Suprapubic skin (tissue), 4 donors: ENCODE data around the gene SEMA6C. TPM values are rescaled to one million over a fixed set of nuclear protein-coding genes. Genes with fewer than 3 reads are reported as not detected.
"Not testable (repeated sequence)": the region's sequence is repeated elsewhere in the genome, so short reads cannot be mapped to it uniquely, and the experiment has no call there.

Experiments
- DNase-seq, 2 donors: peaks; one replicate each; pipeline ENCODE4 v3.0.0-alpha.2; 2019; ENCODE audit warnings: low spot score in 2 of 2
- H3K27ac ChIP-seq: fragments of 200-600 bp; sonication (generic); one replicate; pipeline ENCODE4 v1.5.1; 2019
- H3K27me3 ChIP-seq: fragments of 200-600 bp; sonication (generic); one replicate; pipeline ENCODE4 v1.5.1; 2019
- H3K36me3 ChIP-seq: fragments of 200-600 bp; sonication (generic); one replicate; pipeline ENCODE4 v1.5.1; 2019
- H3K4me1 ChIP-seq: fragments of 200-600 bp; sonication (generic); one replicate; pipeline ENCODE4 v1.5.1; 2019
- H3K4me3 ChIP-seq: fragments of 200-600 bp; sonication (generic); one replicate; pipeline ENCODE4 v1.5.1; 2019; ENCODE audit warnings: mild to moderate bottlenecking
- H3K9me3 ChIP-seq: fragments of 200-600 bp; sonication (generic); one replicate; pipeline ENCODE4 v1.5.1; 2019
- EP300 ChIP-seq: sonication (generic); formaldehyde crosslinking; IDR thresholded peaks from one replicate; pipeline ENCODE4 v1.6.1; 2017; ENCODE audit warnings: antibody characterized with exemption
- POLR2A ChIP-seq, 2 donors: fragments of 450-650 bp; IDR thresholded peaks; one replicate each; pipeline ENCODE4 v1.6.1; 2017; ENCODE audit warnings: antibody characterized with exemption in 2 of 2, mild to moderate bottlenecking in 2 of 2, moderate library complexity in 2 of 2
- POLR2AphosphoS5 ChIP-seq, 3 donors: sonication (generic); formaldehyde crosslinking; IDR thresholded peaks; one replicate each; pipeline ENCODE4 v1.6.1; 2017; ENCODE audit warnings: antibody characterized with exemption in 3 of 3
- WGBS: methylation state at CpG from one replicate; pipeline ENCODE4 v1.1.5; 2018; 5-methylcytosine and 5-hydroxymethylcytosine counted together
- total RNA-seq, 4 donors: library from RNA; depleted of rRNA; stranded (reverse); fragments of >200 nt; gene quantifications; one replicate each; pipeline ENCODE4 v1.1.0, GENCODE V29; 2016
- TF ChIP-seq, protein P1 (sequence below), 2 donors: fragments of 200-600 bp in 1 of 2; fragments of 450-650 bp in 1 of 2; sonication (generic) in 1 of 2; IDR thresholded peaks; one replicate each; pipeline ENCODE4 v1.5.1; 2016 to 2019; ENCODE audit warnings: antibody characterized with exemption in 2 of 2, mild to moderate bottlenecking in 1 of 2, moderate library complexity in 1 of 2

Gene SEMA6C
- total RNA-seq, 4 donors from 2014 or later, result 5.5 to 19.0 (median 14.9) TPM

DNA sequence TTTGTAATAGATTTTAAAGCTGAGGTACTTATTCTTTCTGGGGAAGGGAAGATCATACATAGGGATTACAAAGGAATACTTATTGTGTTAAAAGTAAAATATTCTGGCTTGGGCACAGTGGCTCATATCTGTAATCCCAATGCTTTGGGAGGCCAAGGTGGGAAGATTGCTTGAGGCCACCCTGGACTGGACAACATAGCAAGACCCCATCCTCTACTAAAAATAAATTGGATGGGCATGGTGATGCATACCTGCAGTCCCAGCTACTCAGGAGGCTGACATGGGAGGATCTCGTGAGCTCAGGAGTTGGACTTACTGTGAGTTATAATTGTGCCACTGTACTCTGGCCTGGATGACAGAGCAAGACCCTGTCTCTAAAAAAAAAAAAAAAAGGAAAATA, 48.3 kb downstream of the SEMA6C start:
- TF ChIP-seq, protein P1, sequence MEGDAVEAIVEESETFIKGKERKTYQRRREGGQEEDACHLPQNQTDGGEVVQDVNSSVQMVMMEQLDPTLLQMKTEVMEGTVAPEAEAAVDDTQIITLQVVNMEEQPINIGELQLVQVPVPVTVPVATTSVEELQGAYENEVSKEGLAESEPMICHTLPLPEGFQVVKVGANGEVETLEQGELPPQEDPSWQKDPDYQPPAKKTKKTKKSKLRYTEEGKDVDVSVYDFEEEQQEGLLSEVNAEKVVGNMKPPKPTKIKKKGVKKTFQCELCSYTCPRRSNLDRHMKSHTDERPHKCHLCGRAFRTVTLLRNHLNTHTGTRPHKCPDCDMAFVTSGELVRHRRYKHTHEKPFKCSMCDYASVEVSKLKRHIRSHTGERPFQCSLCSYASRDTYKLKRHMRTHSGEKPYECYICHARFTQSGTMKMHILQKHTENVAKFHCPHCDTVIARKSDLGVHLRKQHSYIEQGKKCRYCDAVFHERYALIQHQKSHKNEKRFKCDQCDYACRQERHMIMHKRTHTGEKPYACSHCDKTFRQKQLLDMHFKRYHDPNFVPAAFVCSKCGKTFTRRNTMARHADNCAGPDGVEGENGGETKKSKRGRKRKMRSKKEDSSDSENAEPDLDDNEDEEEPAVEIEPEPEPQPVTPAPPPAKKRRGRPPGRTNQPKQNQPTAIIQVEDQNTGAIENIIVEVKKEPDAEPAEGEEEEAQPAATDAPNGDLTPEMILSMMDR (IDR thresholded peaks at IDR 0.05), result no peak
- TF ChIP-seq EP300, result no peak
- DNase-seq, result no peak
- 100% methylated on average over 1 of the region's 1 CpG for WGBS
- Histone ChIP-seq H3K9me3 (no peaks in the 10 kb centered on the region), H3K27ac (no peak overlapping the region), H3K36me3 (peaks cover 14% of the 10 kb centered on the region), H3K4me1 (no peaks in the 10 kb centered on the region), H3K27me3 (no peaks in the 10 kb centered on the region), H3K4me3 (no peak overlapping the region)

DNA sequence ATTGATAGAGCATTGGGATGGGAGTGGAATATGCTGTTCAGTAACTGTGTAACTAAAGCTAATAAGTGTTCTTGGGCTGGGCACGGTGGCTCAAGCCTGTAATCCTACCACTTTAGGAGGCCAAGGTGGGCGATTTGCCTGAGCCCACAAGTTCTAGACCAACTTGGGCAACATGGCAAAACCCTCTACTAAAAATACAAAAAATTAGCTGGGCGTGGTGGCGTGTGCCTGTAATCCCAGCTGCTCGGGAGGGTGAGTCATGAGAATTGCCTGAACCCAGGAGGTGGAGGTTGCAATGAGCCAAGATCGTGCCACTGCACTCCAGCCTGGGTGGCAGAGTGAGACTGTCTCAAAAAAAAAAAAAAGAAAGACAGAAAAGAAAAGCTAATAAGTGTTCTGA, 49.0 kb downstream of the SEMA6C start:
- WGBS, result 76% methylated on average over 6 of the region's 6 CpGs

DNA sequence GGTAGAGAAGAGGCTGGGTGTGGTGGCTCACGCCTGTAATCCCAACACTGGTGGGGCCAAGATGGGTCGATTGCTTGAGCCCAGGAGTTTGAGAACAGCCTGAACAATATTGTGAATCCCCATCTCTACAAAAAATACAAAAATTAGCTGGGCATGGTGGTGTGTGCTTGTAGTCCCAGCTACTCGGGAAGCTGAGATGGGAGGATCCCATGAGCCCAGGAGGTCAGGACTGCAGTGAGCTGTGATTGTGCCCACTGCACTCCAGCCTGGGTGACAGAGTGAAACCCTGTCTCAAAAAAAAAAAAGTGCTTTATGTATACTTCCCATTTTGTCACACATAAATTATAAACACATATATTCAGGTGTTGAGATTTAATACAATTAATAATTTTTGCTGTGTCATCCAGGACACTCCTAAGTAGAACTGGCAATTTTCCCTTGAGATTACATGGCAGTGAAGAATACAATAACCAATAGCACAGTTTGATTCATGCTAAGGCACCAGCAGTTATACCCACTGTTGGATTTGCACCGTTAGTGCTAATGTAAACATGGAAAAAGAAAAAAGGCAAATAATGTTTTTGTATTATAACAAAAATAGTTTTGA, 60.4 kb downstream of the SEMA6C start:
- H3K4me3 ChIP-seq, result no peak overlapping the region
- DNase-seq, result no peak
- no peak overlapping the region for H3K27ac ChIP-seq
- no peaks in the 10 kb centered on the region for H3K27me3 ChIP-seq
- WGBS, result 70% methylated on average over 4 of the region's 4 CpGs
- TF ChIP-seq POLR2A (IDR thresholded peaks at IDR 0.05) (no peak), POLR2AphosphoS5 (IDR thresholded peaks at IDR 0.05) (no peak), EP300 (no peak)
- TF ChIP-seq, protein P1 (IDR thresholded peaks at IDR 0.05), result no peak
- no peaks in the 10 kb centered on the region for H3K9me3 ChIP-seq
- H3K36me3 ChIP-seq, result no peaks in the 10 kb centered on the region
- H3K4me1 ChIP-seq, result peaks cover 2% of the 10 kb centered on the region

More for the DNA sequence above, 49.0 kb downstream of the SEMA6C start:
- H3K4me3 ChIP-seq, H3K9me3 ChIP-seq, H3K4me1 ChIP-seq, H3K27me3 ChIP-seq, H3K27ac ChIP-seq: not testable (repeated sequence)
- H3K36me3 ChIP-seq, result peaks cover 14% of the 10 kb centered on the region
- peak in 1 of 2 donors; percentile 50 for DNase-seq

Other genes starting within 250 kb of the SEMA6C start
- 10 to 100 TPM; 25.0 to 61.9 (median 38.5) TPM for gene SETDB1, start 220.3 kb downstream of the SEMA6C start, total RNA-seq
- gene CERS2, start 171.8 kb downstream of the SEMA6C start, total RNA-seq, result 10 to 100 TPM; 46.5 to 57.9 (median 51.4) TPM
- gene ANXA9, start 164.3 kb downstream of the SEMA6C start, total RNA-seq, result 10 to 100 TPM; 17.6 to 67.5 (median 45.8) TPM
- gene MINDY1, start 139.7 kb downstream of the SEMA6C start, total RNA-seq, result 10 to 100 TPM; 31.7 to 59.1 (median 35.8) TPM
- 10 to 100 TPM; 16.5 to 24.2 (median 20.4) TPM for gene PRUNE1, start 138.2 kb downstream of the SEMA6C start, total RNA-seq
- gene BNIPL, start 110.0 kb downstream of the SEMA6C start, total RNA-seq, result 100 to 1,000 TPM; 196 to 492 (median 251) TPM
- 1 to 10 TPM; 2.7 to 4.7 (median 3.9) TPM for gene C1orf56, start 98.9 kb downstream of the SEMA6C start, total RNA-seq
- gene CDC42SE1, start 87.0 kb downstream of the SEMA6C start, total RNA-seq, result 100 to 1,000 TPM; 109 to 122 (median 115) TPM
- gene MLLT11, start 86.2 kb downstream of the SEMA6C start, total RNA-seq, result 1 to 10 TPM in 3 of 4 donors, under 1 TPM in 1; 0.24 to 1.5 (median 1.2) TPM
- gene GABPB2, start 75.9 kb downstream of the SEMA6C start, total RNA-seq, result 10 to 100 TPM; 16.2 to 20.6 (median 18.1) TPM
- gene TNFAIP8L2, start 10.0 kb upstream of the SEMA6C start, total RNA-seq, result 1 to 10 TPM; 1.0 to 2.5 (median 1.5) TPM
- gene LYSMD1, start 19.3 kb upstream of the SEMA6C start, total RNA-seq, result 10 to 100 TPM in 3 of 4 donors, 1 to 10 TPM in 1; 8.4 to 15.2 (median 12.5) TPM
- gene SCNM1, start 19.5 kb upstream of the SEMA6C start, total RNA-seq, result 10 to 100 TPM; 29.6 to 40.6 (median 35.4) TPM
- gene TMOD4, start 29.4 kb upstream of the SEMA6C start, total RNA-seq, result not detected
- gene VPS72, start 43.6 kb upstream of the SEMA6C start, total RNA-seq, result 10 to 100 TPM; 17.2 to 30.8 (median 26.8) TPM
- gene PIP5K1A, start 51.9 kb upstream of the SEMA6C start, total RNA-seq, result 100 to 1,000 TPM in 1 of 4 donors, 10 to 100 TPM in 3; 41.6 to 120 (median 51.6) TPM
- 100 to 1,000 TPM; 101 to 133 (median 119) TPM for gene PSMD4, start 108.1 kb upstream of the SEMA6C start, total RNA-seq
- gene ZNF687, start 135.7 kb upstream of the SEMA6C start, total RNA-seq, result 10 to 100 TPM; 23.6 to 36.8 (median 29.7) TPM
- 100 to 1,000 TPM in 1 of 4 donors, 10 to 100 TPM in 3; 50.0 to 102 (median 60.3) TPM for gene PI4KB, start 180.8 kb upstream of the SEMA6C start, total RNA-seq
- 10 to 100 TPM; 18.0 to 22.1 (median 18.5) TPM for gene RFX5, start 200.6 kb upstream of the SEMA6C start, total RNA-seq
- 10 to 100 TPM; 32.0 to 67.5 (median 48.7) TPM for gene SELENBP1, start 226.1 kb upstream of the SEMA6C start, total RNA-seq